Measurements from ENCODE around the gene PDCD4.

DNA sequence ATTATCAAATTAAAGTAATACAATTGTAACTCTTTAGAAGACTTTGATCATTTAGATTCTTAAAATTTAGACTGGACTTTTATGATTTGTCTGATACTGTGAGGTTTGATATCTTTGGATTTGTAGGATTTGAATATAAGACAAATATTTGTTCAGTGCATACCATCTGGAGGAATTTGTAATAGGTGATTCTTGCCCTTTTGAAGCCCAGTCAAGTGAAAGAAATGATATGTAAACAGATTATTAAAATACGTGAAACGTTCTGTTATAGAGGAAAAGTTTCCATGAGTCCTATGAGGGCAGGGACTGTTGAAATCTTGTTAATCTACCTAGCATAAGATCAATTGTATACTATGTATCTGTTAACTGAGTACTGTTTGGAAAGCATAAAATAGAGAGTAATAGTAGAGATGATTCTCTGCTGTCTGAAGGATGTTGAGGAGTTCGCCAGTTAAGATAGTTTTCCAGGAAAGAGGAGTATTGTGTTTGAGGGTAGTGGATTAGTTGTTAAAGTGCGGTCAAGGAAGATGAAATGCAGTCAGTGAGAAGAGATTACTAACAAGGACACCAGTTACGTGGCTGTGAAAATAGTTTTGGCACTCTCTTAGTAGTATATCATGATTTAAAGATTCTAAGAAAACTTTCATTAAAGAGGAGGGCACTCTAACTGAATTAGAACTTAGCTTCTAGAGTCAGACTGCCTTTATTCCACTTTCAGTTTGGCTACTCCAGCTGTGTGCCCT lies 14.4 kb downstream of the PDCD4 start:
- TF ChIP-seq JUN (IDR thresholded peaks at IDR 0.05; ENCODE audit: borderline replicate concordance, insufficient read depth, insufficient read length, low read depth) = no peak
- TF ChIP-seq POLR2AphosphoS5 (IDR thresholded peaks at IDR 0.05; ENCODE audit: insufficient read depth, low read depth, low read length) = no peak
- TF ChIP-seq, protein P1, sequence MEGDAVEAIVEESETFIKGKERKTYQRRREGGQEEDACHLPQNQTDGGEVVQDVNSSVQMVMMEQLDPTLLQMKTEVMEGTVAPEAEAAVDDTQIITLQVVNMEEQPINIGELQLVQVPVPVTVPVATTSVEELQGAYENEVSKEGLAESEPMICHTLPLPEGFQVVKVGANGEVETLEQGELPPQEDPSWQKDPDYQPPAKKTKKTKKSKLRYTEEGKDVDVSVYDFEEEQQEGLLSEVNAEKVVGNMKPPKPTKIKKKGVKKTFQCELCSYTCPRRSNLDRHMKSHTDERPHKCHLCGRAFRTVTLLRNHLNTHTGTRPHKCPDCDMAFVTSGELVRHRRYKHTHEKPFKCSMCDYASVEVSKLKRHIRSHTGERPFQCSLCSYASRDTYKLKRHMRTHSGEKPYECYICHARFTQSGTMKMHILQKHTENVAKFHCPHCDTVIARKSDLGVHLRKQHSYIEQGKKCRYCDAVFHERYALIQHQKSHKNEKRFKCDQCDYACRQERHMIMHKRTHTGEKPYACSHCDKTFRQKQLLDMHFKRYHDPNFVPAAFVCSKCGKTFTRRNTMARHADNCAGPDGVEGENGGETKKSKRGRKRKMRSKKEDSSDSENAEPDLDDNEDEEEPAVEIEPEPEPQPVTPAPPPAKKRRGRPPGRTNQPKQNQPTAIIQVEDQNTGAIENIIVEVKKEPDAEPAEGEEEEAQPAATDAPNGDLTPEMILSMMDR (IDR thresholded peaks at IDR 0.05; ENCODE audit: extremely low read depth in 1 of 2, insufficient read depth in 1 of 2, low read depth in 1 of 2, low read length in 2 of 2) = no peak
- TF ChIP-seq EZH2 (IDR thresholded peaks at IDR 0.05; ENCODE audit: borderline replicate concordance, low read depth, low read length, severe bottlenecking) = no peak

Measured in endothelial cell of umbilical vein (primary cell).